ENCODE data around the gene MFSD1. TPM values are rescaled to one million over a fixed set of nuclear protein-coding genes. Genes with fewer than 3 reads are reported as not detected.

The MFSD1 gene
- total RNA-seq, 2 donors from 2014 or later: 43.9 to 45.6 TPM

DNA sequence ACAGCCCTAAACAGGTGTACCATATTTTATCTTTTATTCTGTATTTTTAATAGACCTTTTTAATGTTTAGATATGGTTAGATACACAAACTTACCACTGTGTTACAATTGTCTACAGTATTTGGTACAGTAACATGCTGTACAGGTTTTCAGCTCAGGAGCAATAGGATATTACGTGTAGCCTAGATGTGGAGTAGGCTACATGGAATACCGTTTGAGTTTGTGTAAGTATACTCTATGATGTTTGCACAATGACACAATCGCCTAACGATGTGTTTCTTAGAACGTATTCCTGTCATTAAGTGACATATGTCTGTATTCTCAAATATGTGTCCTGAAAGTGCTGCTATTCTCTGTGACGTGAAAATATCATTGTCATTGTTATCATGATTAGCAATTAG, 62.6 kb downstream of the MFSD1 start:
- DNase-seq (ENCODE audit: low spot score): no peak
- TF ChIP-seq, protein P1, sequence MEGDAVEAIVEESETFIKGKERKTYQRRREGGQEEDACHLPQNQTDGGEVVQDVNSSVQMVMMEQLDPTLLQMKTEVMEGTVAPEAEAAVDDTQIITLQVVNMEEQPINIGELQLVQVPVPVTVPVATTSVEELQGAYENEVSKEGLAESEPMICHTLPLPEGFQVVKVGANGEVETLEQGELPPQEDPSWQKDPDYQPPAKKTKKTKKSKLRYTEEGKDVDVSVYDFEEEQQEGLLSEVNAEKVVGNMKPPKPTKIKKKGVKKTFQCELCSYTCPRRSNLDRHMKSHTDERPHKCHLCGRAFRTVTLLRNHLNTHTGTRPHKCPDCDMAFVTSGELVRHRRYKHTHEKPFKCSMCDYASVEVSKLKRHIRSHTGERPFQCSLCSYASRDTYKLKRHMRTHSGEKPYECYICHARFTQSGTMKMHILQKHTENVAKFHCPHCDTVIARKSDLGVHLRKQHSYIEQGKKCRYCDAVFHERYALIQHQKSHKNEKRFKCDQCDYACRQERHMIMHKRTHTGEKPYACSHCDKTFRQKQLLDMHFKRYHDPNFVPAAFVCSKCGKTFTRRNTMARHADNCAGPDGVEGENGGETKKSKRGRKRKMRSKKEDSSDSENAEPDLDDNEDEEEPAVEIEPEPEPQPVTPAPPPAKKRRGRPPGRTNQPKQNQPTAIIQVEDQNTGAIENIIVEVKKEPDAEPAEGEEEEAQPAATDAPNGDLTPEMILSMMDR (IDR thresholded peaks at IDR 0.05): no peak
- H3K4me1 ChIP-seq: no peaks in the 10 kb centered on the region

DNA sequence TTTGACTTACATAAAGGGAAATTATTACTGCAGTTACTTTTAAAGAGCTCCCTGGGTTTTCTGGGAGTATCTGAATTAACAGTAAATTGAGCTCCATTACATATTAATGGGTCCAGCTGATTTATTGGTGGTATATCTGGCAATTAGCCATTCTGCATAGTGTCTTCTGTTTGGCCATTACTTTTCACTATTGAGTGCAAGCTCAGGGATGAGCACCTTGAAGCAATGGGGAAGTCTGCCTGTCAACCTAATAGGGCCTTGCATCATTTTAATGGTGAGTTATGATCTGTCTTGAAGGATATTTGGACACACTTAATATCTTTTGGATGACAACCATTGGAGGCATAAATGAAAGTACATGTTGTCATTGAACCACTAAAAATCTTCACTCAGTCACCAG, 73.8 kb downstream of the MFSD1 start:
- Histone ChIP-seq H3K9me3 (no peaks in the 10 kb centered on the region), H3K4me3 (no peak overlapping the region), H3K27ac (no peak overlapping the region), H3K36me3 (no peaks in the 10 kb centered on the region), H3K27me3 (no peaks in the 10 kb centered on the region), H3K4me1 (no peaks in the 10 kb centered on the region)
- no peak for DNase-seq (ENCODE audit: low spot score)
- TF ChIP-seq, protein P1 (IDR thresholded peaks at IDR 0.05): no peak

More for the DNA sequence above, 62.6 kb downstream of the MFSD1 start:
- Histone ChIP-seq H3K36me3 (no peaks in the 10 kb centered on the region), H3K27ac (no peak overlapping the region), H3K27me3 (no peaks in the 10 kb centered on the region), H3K4me3 (no peak overlapping the region), H3K9me3 (no peaks in the 10 kb centered on the region)

Other genes starting within 250 kb of the MFSD1 start
- 100 to 1,000 TPM; 117 to 217 TPM for gene MLF1, start 230.9 kb upstream of the MFSD1 start, total RNA-seq
- gene GFM1, start 157.5 kb upstream of the MFSD1 start, total RNA-seq: 10 to 100 TPM; 27.0 to 54.5 TPM
- 10 to 100 TPM in 1 of 2 donors, 1 to 10 TPM in 1; 7.3 to 20.5 TPM for gene LXN, start 129.4 kb upstream of the MFSD1 start, total RNA-seq
- gene RARRES1, start 69.6 kb upstream of the MFSD1 start, total RNA-seq: 100 to 1,000 TPM in 1 of 2 donors, 10 to 100 TPM in 1; 10.0 to 291 TPM